Measurements from ENCODE around the gene DDX1. TPM values are rescaled to one million over a fixed set of nuclear protein-coding genes. Genes with fewer than 3 reads are reported as not detected.
A peak's percentile ranks its signal among the peaks of the same experiment; 100 is the strongest.
"Not testable (repeated sequence)": the region's sequence is repeated elsewhere in the genome, so short reads cannot be mapped to it uniquely, and the experiment has no call there.

DDX1 gene
- total RNA-seq, 2 donors from 2014 or later = 70.1 to 75.6 TPM

DNA sequence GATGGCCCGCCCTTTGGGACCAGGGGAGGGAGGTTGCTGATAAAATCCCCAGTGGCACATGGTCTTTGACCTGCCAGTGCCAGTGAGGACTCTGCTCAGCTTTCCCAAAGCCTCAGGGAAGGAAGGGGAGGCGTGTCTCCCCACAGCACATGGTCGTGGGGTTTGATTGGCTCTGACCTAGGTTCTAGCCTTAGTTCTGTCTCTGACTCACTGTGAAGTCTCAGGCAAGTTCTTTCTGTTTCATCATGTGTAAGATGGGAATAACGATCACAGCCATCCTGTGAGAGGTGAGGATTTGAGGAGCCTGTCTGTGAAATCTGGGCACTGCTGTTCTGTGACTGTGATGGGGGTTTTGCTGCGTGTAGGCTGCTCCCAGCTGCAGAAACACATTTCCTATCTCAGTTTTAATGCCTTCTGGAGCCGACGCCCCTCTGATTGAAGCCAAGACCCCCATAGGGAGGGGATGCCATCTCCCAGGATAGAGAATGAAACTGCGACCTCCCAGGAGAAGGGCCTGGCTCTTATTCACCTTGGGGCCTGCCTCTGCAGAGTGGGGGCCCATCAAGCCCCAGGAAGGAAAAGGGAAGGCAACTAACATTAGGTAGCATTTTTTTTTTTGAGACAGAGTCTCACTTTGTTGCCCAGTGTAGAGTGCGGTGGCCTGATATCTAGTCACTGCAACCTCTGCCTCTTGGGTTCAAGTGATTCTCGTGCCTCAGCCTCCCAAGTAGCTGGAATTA lies 84.0 kb downstream of the DDX1 start:
- ATAC-seq = no peak
- DNase-seq = no peak
- intact Hi-C loops (cut with DNase I, micrococcal nuclease) = no loop called here

DNA sequence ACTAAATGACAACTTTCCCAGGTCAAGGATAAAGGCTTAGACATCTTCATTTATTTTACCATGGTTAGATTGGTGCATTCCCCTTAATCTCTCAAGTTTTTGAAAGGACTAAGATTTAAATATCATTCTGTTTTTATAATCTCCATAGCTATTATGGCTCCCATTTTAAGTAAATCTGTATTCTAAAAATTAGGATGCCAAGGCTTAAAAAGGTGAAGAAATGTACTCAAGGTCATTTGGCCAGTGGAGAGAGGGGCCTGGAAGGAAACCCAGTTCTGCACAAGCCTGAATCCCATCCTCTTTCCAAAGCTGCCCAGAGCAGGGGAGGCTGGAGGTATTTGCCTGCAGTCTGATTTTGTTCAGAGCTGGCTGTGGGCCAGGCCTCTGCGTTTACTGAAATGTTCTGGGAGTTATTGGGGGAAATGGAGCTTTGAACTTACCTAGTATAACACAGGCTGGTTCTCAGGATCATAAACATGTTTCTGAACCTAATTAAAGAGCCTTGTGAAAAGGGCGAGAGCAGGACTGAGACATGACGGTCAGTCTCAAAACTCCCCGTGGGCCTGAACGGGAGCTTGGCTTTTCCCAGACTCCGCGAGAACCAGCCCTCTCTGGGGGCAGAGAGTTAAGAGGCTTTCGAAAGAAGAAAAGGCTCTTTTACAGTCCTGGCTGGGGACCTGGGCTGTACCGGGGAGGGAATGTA lies 85.6 kb downstream of the DDX1 start:
- intact Hi-C loops (cut with DNase I, micrococcal nuclease) = no loop called here
- ATAC-seq (peak; percentile 49), DNase-seq (peak in 1 of 2 donors; percentile 18)

DNA sequence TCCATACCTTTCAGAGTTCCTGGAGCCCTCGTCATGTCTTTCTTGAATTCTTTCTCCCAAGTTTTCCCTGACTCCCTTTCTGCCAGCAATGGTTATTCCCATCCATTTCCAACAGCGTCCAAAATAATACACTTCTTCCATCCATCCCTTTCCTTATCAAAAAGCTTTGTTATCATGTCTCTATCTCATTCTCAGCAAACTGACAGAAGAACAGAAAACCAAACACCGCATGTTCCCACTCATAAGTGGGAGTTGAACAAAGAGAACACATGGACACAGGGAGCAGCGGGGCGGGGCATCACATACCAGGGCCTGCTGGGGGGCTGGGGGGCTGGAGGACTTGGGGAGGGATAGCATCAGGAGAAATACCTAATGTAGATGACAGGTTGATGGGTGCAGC lies 86.7 kb downstream of the DDX1 start:
- no peak for DNase-seq

GRCh38 chr2:15678909-15679308 lies 87.2 kb downstream of the DDX1 start:
- no peak for ATAC-seq
- no peak for DNase-seq
- intact Hi-C loops (cut with DNase I, micrococcal nuclease) = no loop called here

More for the DNA sequence above, 86.7 kb downstream of the DDX1 start:
- no peak for ATAC-seq
- intact Hi-C loops (cut with DNase I, micrococcal nuclease) = no loop called here

DNA sequence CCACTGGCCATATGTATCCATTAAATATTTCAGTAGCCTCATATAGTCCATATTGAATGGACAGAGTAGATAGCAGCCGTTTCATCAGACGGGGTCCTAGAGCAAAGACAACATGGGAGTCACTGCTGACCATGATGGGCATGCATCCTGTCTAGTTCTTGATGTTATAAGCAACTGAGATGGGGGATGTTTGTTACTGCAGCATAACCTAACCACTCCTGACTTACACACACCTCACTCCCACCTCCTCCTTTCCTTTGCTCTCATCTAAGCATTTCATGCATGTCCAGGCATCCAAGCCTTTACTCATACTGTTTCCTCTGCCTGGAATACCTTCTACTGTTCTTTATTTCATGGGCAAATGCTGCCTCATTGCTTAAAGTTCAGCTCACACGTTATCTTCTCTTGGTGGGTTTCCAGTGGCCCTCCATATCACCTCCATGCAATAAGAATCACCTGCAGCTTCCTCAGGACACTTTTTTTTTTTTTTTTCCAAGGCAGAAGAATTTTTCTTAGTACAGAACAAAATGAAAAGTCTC lies 87.8 kb downstream of the DDX1 start:
- DNase-seq (no peak), ATAC-seq (no peak)
- intact Hi-C loops (cut with DNase I, micrococcal nuclease) = no loop called here

DNA sequence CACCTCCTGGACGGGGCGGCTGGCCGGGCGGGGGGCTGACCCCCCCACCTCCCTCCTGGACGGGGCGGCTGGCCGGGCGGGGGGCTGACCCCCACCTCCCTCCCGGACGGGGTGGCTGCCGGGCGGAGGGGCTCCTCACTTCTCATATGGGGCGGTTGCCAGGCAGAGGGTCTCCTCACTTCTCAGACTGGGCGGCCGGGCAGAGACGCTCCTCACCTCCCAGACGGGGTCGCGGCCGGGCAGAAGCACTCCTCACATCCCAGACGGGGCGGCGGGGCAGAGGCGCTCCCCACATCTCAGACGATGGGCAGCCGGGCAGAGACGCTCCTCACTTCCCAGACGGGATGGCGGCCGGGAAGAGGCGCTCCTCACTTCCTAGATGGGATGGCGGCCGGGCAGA lies 88.5 kb downstream of the DDX1 start:
- intact Hi-C loops (cut with DNase I, micrococcal nuclease); DNase-seq; ATAC-seq: not testable (repeated sequence)

Other genes with a start within 250 kb of the DDX1 start
- 10 to 100 TPM; 31.0 to 35.0 TPM for gene NBAS, start 30.5 kb upstream of the DDX1 start, total RNA-seq